Endothelial cell of coronary artery (primary cell): Measurements from ENCODE around the gene TEX12. TPM values are rescaled to one million over a fixed set of nuclear protein-coding genes. Genes with fewer than 3 reads are reported as not detected.

Source experiments
- total RNA-seq: library from RNA; depleted of rRNA; stranded (reverse); fragments of >200 nt; gene quantifications from 2 replicates; pipeline ENCODE4 v1.2.3, GENCODE V29; 2014

TEX12 gene, protein sequence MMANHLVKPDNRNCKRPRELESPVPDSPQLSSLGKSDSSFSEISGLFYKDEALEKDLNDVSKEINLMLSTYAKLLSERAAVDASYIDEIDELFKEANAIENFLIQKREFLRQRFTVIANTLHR
- total RNA-seq: 0.09 TPM in 1 of 2 replicates, not detected in the other

DNA sequence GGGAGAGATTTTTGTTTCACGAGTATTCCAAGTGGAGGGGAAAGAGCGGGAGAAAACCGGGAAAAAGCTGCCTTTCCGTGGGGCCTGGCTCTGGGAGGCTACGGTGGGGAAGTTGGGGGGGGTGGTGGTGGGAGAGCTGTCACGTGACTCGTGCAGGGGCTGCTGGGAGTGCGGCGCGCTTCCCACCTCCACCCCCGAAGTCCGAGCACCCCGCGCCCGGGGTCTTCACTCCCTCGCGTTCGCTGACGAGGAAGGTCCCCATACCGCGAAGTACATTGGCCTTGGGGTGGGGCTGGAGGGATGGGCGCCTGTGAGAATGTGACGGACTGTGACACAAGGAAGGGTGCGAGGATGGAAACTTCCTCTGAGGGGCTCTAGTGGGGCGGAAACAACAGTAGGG, at the start of gene TEX12:
TEX12 (plus strand) TSS at position 228 of the 400 bp plus-strand sequence. CDS start 1,897 bp downstream, outside the sequence.

DNA sequence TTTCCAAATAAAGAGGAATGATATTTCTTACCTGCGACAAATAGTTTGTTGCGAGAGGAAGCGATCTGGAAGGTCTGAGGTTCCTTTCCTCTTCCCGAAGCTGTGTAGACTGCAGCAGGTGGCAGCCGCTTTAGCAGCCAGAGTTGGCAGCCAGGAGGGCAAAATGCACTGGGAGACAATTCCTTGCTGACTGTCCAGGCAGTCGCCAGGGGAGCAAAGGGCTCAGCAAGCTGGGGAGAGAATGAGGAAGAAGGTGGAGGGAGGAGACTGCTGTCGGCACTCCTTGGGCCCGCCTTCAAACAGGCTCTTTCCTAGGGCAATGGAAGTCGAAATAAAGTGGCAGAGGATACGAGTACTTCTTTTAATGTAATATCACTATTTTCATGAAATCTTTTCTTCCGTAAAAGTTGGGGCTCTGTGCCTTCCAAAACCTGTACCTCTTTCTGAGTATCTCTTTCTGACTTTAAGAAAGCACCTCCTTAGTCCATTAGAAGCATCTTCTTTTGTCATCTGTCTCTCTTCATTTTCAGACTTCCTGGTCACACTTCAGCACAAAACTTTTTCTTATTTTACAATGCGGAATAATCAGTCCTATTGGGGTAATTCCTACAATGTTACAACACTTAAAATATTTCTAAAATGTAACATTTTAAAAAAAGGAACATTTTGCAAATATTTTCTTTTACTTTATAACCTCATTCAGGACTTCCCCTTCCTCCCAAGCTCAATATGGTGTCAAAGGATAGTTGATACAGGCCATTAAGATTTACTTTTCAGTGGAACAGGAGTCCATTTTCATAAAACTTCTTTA, 3.1 kb upstream of the TEX12 start, which contains the start of gene IL18:
IL18 (minus strand) TSS at position 220 of the 811 bp plus-strand sequence. CDS start 9,041 bp downstream, outside the sequence.

DNA sequence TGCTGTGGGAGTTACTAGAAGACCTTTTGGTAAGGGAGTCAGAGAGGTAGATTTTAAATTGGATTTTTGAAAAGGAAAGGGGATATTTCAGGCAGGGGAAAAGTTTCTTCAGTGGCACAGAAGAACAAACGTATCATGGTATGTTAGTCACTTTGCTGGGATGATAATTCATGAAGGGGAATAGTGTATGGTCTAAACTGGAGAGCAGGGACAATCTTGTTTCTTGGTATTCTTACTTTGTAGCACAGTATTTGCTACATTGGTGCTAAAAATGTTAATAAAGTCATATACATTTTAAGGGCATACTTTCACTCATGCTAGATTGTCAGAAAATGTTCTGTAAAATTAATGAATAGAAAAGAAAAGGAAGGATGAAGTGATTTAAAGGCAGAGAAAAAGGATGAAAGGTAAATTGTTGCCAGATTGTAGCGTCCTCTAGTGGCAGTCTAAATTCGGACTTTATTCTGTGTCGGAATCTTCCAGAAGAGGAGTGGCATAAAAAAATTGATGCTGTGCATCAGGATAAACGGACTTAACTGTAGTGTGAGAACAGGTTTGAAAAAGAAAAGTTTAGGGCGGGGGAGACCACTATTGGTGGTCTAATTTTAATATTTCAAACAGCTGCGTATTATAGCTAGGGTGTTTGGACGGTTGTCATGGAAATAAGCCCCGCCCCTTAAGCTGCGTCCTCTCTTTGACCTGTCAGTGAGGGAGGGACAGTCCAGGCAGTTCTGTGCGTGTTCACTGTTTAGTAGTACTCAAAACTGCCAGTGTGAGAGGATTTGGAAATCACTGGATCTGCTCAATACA, 7.8 kb downstream of the TEX12 start, which contains the start of gene BCO2:
BCO2 (plus strand) TSS at position 724 of the 810 bp plus-strand sequence. CDS start 90 bp downstream, outside the sequence.

Other genes starting within 250 kb of the TEX12 start
- 0.09 TPM in 1 of 2 replicates, not detected in the other for gene C11orf52, start 248.5 kb upstream of the TEX12 start, total RNA-seq
- gene DIXDC1, start 230.0 kb upstream of the TEX12 start, total RNA-seq: 19.4 and 22.6 TPM in 2 replicates
- 30.9 and 34.5 TPM in 2 replicates for gene DLAT, start 142.0 kb upstream of the TEX12 start, total RNA-seq
- gene PIH1D2, start 93.4 kb upstream of the TEX12 start, total RNA-seq: 0.38 and 1.2 TPM in 2 replicates
- 17.4 and 21.4 TPM in 2 replicates for gene NKAPD1, start 93.1 kb upstream of the TEX12 start, total RNA-seq
- gene TIMM8B, start 80.6 kb upstream of the TEX12 start, total RNA-seq: 78.3 and 127 TPM in 2 replicates
- 117 and 119 TPM in 2 replicates for gene SDHD, start 80.5 kb upstream of the TEX12 start, total RNA-seq
- 5.5 TPM in 1 of 2 replicates, not detected in the other for gene IL18, start 3.3 kb upstream of the TEX12 start, total RNA-seq
- 0.72 and 1.5 TPM in 2 replicates for gene BCO2, start 8.1 kb downstream of the TEX12 start, total RNA-seq
- 29.6 and 35.3 TPM in 2 replicates for gene PTS, start 59.1 kb downstream of the TEX12 start, total RNA-seq
- gene PLET1, start 93.5 kb downstream of the TEX12 start, total RNA-seq: not detected in 2 replicates